T-helper 2 cell treated with Interferon-gamma antibody and Interleukin-4, amounts not matched to agents 100 ng/mL and 5 ng/mL, for 36 hours (primary cell): Measurements from ENCODE around the gene BOD1L1. TPM values are rescaled to one million over a fixed set of nuclear protein-coding genes. Genes with fewer than 3 reads are reported as not detected.

Experiments used
- intact Hi-C: fragments of 100-400 bp; cut with micrococcal nuclease; formaldehyde crosslinking; loops from one replicate; pipeline ENCODE4 v1.15.1; 2023
- total RNA-seq: library from RNA; stranded (reverse); gene quantifications from 2 replicates; pipeline ENCODE4 v1.2.3, GENCODE V29; 2022

The BOD1L1 gene
- total RNA-seq, 1 donor from 2014 or later, result 36.5 TPM

DNA sequence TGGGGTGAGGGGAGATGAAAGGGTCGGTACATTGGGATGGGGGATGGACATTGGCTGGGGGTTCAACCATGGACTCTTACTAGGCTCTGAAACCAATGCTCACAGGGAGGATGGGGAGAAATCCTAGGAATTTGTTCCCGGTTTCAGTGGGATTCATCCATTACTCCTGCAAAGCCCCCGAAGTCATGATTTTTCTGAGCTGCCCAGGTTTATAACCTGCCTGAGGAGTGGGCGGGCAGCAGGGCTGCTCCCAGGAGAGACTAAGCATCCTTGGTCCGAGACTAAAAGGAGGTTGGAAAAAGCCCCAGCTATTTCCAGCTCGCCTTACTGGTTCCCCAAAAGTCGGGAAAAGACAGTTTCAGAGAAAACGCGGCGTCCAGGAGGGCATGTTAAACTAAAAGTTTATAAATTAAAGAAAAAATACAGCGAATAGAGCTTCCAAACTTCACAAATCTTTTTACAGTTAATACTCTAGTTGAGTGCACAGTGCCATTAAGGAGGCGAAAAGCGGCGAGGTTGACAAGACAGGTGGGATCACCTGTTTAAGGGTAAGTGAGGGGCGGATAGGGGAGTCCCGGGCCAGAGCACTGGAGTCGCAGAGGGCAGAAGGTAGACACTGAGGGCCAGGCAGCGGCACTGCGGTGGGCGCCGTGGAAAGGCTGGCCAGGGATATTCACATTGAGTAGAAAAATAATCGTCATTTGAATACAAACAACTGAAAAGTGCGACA lies 86.9 kb downstream of the BOD1L1 start:
- intact Hi-C loops, result no loop called here

DNA sequence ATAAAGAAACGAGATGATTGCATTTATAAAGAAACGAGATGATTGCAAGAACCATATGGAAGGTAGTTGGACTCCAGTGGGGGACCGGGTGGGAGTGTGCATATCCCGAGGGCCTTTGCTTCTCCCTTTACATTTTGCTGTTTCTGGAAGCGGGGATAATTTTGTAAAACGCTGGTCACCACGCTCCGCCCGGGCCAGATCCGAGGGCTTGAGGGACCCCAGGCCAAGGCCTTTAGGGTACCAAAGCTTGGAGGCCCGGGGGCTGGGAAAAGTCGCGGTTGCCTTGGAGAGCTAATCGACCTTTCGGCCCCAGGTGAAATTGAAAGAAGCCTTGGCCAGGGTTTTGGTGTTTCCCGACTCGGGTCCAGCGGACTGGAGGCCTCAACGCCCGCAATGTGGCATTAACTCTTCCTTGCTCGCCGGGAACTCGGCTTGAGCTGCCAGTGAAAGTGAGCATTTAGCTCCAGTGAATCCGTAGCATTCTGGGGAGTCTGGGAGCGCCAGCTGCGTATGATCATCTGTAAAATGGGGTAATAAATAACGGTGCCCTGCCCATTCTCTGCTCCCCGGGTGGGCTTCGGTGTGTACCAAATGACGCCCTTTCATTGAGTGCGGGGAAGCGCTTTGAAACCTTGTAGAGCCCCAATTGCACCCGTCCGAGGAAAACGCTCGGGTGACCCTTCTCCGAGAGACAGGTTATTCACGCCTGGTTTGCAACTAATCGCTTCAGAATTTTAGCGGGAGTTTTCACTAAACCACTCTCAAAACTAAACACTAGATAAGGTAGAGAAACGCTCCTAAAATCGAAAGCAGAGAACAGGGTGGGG lies 87.7 kb downstream of the BOD1L1 start:
- intact Hi-C loops, result no loop called here

DNA sequence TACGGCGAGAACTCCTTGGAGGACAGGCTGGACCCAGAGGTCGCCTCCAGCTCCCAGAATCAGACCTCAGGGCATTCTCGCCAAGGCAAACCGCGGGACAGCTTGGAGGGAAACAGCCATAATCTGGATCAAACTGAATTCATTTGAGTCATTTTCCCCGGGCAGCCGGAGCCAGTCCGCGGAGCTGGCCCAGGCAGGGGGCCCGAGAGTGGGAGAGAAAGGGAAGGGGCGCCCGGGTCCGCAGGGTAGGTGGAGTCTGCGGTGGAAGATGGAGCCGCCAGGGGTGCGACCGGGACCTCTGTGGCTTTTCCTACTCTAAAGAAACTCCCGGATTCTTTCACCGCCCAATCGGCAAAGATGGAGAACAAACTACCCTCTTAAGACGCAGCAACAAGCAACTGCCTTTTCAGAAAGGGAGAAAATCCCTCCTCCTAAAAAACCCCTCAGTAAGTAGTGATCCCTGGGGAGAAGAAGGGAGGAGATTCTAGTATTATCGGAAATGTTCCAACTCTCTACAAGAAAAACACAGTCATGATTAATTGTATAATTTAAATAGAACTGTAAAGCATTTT lies 88.4 kb downstream of the BOD1L1 start:
- intact Hi-C loops, result no loop called here

DNA sequence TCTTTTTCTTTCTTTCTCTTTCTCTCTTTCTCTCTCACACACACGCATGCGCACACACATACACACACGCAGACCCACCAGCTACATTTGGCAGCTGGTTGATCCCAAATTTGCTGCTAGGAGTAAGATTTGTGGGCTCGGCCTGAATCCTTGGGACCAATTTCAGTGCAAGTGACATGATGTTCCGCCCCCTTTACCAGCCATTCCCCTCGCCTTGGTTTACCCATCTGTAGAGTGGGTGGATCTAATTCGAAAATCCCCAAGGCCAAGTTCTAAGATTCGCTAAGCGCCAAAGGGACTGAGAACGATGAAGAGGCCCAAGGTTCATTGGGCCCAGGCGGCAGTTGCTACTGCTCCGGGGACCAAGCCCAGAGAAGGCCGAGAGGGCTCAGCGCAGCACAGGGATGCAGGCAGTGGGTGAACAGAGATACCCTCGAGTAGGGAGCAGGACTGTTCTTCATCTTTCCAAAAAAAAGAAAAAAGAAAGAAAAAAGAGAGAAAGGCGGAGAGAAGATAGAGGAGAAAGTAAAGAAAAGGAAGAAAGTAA lies 89.0 kb downstream of the BOD1L1 start:
- intact Hi-C loops, result no loop called here

DNA sequence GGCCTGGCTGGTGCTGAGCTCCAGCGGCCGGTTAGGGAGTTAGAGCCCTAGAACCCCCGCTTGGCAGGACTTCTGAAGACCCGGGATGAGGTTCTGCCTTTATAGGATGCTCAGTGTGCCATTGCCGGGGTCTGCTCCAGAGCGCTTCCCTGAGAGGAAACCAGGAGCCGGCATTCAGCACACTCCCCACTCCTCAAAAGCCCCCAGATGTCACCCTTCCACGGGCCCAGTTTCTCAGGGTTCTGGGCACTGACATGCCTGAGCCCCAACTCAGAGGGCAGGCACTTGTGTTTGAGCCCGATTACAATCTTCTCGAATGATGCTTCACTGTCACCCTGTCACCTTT lies 89.7 kb downstream of the BOD1L1 start:
- intact Hi-C loops, result no loop called here

DNA sequence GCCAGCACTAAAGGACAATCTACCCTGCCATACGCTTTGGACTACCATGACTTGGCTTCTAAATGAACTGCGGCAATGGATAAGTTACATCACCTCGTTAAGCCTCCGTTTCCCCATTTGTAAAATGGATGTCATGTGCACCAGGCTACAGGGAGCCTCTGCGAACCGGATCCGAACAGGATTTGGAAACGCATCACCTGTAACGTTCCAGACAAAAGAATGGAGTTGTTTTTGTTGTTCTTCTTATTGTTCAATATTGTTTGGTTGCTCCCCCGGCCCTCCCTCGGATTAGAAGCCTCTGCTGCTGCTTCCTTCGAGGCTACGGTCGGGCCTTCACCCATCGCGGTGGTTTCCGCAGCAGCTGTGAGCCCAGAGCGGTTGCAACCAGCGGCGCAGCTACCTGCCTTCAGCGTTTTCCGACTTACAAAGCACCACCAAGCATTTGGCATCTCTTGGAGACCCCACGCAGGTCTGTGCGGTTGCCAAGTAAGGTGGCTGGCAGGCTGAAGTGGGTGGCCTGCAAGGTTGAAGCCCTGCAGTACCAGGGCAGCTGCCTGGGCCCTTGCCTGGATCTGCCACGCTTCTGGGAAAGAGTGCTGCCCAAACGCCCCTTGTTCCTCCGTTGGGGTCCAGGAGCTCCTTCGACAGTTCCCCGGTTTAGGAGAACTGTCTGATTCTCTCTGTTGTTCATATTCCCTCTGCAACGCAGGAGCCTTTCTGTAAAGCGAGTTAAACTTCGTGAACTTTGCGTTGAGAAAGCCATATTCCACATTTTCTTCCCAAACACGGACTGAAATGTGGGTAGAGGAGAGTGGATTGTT lies 90.3 kb downstream of the BOD1L1 start:
- intact Hi-C loops, result no loop called here

DNA sequence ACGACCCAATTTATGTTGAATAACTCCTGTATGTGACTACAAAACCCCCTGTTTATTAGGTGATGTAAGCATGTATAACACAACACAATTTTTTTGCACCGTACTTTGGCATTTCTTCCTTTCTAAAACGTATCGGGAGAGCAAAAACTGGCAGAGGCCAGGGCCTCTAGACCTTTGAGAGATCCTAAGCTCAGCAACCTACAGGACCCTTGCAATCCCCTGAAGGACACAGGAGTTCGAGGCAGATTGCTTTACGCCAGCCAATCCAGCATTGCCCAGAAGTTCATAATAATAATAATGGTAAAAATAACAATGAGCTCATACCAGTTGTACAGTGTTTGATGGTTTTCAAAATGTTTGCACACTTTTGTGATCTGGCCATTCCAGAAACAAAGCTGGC lies 90.9 kb downstream of the BOD1L1 start:
- intact Hi-C loops, result loop anchor here (1.0 kb wide), 1 partner anchor 8 kb away; no protein-coding TSS in a partner anchor

DNA sequence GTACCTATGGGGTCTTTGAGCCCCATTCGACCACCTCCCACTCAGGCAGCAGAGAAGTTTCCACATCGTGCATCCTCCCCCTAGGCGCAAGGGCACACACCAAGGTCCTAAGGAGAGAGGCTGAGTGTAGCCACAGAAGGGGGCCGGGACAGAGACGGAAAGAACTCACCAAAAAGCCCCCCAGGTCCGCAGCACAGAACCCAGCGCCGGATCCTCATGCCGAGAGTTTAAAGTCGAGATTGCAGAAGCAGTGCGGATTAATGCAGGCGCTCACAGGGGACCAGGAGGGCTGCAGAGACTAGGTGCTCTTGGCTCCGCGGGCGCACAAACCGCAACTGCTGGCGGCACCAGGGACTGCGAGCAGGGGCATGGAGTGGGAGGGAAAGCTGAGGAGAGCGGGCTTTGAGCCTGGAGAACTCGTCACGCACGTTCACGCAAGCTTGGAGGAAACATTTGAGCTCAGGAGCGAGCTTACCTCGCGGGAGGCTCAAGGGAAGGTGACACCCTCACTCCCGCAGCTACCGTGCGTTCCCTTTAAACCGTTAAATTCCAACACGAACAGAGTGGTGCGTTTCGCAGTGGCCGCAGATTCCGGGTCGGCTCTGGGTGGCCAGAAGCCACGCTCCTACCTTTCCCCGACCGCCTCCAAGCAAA lies 91.7 kb downstream of the BOD1L1 start:
- intact Hi-C loops, result loop anchor here (1.0 kb wide), 1 partner anchor 8 kb away; no protein-coding TSS in a partner anchor

DNA sequence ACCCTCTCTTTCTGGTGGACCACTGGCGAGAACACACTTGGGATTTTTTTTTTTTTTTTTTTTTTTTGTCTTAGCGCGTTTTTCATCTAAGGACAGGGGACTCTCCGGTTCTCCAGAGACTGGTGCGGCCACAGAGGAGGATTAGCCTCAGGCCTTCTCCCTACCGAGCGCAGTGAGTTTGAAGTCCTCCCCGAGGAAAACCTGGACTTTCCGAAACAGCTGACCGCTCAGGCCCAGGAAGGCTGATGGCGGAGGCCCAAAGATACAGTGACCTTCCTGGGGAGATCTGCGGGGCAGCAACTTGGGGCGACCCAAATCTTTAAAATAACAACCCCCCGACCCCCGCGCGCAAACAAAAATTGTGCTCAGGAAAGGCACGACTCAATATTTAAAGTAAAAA lies 92.4 kb downstream of the BOD1L1 start:
- intact Hi-C loops, result no loop called here

DNA sequence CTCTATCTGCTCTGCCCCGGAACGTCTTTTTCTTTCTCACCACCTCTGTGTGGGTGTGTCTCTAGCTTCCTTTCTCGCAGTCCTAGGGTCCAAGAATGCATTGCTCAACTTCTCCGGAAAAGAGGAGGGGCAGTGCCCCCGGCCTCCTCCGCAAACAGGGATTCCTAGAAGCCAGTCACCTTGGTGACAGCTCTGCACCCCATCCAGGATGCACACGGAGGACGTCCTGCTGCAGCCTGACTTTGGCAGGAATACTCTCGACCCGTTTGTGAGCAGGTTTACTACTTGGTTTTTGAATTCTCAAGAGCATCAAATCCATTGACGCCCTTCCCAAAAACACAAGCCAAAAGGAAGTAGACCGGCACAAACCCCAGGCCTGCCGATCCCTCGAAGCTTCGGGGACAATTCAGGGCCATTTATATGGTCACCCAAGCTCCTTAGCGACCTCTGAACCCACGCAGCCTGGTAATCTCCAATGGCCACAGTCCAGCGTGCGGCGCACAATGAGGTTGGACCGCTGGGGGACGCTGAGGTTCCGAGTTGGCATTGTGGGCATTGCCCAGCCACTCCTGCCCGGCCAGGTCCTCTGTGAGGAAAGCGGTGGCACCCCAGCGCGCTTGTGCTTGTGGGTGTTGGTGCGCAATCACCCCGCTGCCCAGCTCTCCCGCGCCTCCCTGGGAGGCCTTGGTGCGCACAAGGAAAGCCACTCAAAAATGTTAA lies 93.0 kb downstream of the BOD1L1 start:
- intact Hi-C loops, result no loop called here

DNA sequence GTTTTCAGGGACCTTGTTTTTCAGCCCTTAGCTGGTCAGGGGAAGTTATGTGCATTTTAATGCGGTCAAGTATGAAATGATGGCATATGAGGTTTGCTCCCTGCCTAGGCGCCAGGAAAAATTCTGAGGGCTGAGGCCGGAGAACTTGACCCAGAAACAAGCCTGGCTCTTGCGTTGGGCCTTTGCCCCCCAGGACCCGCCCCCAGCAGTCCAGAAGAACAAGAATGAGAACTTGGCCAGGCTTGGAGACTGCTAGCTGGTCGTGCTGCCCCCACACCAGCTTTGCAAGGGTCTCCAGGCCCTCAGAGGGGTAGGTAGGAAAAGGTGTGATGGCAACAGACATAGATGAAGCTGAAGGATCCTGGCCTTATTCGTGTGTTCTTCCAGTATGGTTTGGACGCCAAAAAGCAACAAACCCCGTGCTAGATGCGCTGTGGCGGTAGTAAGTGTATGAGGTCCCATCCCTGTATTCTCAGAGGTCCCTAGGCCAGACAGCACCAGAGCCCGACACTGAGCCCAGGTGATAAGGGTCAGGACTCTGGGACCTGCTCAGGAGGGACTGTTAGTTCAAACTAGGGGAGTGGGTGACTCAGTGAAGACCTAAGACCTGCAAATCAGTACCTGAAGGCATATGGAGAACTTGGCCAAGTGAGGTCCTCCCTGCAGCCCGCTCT lies 93.7 kb downstream of the BOD1L1 start:
- intact Hi-C loops, result no loop called here

DNA sequence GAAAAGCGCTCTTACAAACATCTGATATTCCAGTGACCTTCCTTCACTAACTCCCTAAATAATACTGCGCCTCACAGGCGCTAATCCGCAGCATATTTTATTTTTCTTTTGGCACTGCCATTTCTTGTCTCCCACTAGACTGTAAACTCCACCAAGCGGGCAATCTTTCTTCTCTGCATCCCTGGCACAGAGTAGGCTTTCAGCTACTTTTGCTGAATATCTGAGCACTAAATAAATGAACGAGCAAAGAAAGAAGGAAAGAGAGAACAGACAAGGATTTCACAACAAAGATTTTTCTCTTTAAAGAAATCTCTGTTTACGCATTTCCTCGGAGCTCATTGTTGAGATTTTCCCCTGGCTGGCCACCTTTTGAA lies 95.9 kb downstream of the BOD1L1 start:
- intact Hi-C loops, result no loop called here

DNA sequence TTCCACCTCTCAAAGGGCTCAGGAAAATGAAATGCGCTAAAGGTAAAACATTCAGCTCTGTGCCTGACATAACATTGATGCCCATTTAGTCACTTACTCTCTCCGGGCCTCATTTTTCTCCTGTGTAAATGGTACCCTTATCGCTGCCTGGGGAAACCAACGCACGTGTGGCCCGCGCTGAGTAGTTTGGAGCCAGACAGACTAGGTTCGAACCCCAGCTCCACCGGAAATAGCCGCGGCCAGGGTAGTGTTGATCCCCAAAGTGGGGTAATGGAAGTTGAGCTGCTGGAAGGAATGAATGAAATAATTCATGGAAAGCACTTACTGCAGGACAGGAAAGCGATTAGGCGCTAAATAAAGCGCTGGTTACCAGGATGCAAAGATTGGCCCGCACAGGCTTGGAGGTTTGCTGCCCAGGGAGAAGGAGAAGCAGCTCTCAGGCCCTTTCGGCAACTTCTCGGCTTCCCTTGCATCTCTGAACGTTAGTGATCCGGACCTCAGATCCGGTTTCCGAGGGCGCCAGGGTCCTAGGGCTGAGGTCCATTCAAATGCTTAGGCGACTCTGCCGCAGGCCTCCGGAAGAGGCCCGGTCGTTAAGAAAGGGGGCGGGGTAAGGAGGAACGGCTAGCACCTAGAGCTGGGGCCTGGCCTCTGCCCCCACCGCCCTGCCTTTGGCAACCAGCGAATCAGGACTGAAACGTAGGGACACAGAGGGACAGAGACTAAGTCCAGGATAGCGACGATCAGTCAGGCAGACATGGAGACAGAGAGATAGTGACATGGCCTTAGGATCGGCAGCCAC lies 96.5 kb downstream of the BOD1L1 start:
- intact Hi-C loops, result no loop called here

DNA sequence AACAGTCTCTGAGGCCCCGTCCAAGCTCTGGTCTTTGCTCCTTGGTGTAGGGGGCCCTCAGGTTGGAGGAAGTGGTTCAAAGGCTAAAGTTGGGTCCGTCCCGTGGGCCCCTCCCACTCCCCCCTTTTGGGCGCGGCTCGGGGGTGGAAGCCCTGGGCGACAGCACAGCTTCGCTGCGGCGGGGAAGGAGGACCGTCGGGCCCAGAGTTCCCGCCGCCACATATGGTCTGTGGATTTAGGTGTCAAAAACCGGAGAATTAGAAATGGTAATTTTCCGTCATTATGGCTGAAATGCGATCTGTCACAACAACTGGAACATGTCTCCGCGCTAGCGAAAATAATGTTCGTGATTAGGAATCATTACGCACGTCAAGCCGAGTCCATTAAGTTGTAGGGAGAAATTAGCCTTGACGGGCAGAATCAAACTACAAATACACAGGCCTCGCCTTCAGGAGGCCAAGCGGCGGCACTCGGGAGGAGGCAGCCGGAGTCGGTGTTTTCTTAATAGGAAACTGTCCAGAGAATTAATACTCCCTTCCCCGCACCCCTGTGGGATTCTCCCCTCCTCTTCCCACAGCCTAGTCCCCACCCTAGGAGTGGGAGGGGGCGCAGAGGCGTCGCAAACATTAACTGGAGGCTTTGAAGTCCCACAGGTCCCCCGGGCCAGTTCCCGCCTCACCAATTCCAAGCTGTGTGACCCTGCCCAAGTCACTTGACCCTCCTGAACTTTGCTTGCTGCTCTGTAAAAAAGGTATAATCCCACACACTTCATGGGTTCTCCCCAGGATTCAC lies 98.2 kb downstream of the BOD1L1 start:
- intact Hi-C loops, result loop anchor here (2.0 kb wide), 1 partner anchor 15 kb away; the partner anchor contains the start of gene NKX3-2

DNA sequence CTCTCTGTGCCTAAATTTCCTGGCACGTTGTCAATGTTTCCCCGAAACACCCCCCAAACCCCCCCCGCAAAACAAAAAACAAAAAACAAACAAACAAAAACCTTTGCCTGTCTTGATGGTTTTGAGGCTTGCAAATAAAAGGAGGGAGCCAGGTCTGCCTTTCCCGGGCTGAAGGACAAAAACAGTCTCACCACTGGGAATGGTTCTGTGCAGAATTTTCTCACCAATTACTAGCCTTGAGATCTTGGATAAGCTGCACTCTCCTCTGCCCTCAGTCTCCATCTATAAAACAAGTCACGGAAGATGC lies 98.8 kb downstream of the BOD1L1 start:
- intact Hi-C loops, result loop anchor here (1.0 to 2.0 kb wide), 2 partner anchors 8 to 16 kb away; partner anchors contain the start of gene NKX3-2

DNA sequence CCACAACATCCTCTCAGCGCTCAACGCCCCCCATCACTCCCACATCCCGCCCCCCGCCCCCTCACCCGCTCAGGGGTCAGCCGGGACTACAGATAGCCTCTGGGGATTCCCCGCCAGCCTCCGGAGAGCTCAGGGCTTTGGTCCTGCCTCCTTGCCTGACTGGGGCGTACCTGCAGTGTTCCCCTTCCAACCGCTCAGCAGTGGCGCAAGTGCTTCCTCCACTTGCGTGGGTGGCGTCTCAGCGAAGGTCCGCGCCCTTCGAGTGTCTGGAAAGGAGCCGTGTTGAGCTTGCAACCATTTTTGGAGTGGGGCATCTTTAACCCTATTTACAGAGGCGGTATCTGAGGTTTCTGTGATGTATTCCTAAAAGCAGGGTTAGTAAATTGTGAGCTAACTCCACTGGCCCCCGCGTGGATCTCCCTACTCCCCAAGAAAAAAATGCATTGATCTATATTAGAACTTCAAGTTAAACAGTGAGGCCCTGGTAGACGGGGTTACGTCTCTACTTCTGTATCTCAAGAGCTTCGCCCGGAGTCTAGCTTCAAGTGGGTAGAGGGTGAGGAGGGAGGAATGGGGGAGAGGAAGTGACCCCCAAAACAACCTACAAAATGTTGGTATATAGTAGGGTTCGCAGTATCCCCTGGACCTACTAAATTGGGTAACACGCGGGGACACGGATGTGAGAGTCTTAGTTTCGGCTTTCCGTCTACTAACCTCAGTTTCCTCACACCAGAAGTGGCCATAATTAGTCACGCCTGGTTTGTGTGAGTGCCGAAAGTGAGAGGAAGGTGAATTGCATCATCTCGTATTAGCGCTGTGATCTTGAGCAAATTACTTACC lies 99.3 kb downstream of the BOD1L1 start:
- intact Hi-C loops, result loop anchor here (1.0 to 2.0 kb wide), 2 partner anchors 8 to 17 kb away; partner anchors contain the start of gene NKX3-2
